GM10248 (cell line): Measurements from ENCODE around the gene ADAMTS12.

Experiments
- CTCF ChIA-PET: fragments of 300-600 bp; sonication (Branson Sonifier 250); formaldehyde crosslinking; extraction: SDS; loops from one replicate; lab custom pipeline; 2021; ENCODE audit warnings: antibody characterized with exemption; lab: Yijun Ruan, JAX
- POLR2A ChIA-PET: fragments of 350-650 bp; sonication (Branson Sonifier 250); formaldehyde crosslinking; extraction: SDS; loops from one replicate; lab custom pipeline; 2020; ENCODE audit warnings: antibody characterized with exemption; lab: Yijun Ruan, JAX
- DNase-seq: peaks from one replicate; pipeline ENCODE4 v3.0.0; 2012; ENCODE audit errors: extremely low spot score
- CTCF ChIP-seq: IDR thresholded peaks from 2 replicates; pipeline ENCODE4 v1.5.1; 2012; ENCODE audit warnings: mild to moderate bottlenecking, low read depth; ENCODE audit errors: extremely low read depth, missing control alignments, control extremely low read depth

ADAMTS12 gene

DNA sequence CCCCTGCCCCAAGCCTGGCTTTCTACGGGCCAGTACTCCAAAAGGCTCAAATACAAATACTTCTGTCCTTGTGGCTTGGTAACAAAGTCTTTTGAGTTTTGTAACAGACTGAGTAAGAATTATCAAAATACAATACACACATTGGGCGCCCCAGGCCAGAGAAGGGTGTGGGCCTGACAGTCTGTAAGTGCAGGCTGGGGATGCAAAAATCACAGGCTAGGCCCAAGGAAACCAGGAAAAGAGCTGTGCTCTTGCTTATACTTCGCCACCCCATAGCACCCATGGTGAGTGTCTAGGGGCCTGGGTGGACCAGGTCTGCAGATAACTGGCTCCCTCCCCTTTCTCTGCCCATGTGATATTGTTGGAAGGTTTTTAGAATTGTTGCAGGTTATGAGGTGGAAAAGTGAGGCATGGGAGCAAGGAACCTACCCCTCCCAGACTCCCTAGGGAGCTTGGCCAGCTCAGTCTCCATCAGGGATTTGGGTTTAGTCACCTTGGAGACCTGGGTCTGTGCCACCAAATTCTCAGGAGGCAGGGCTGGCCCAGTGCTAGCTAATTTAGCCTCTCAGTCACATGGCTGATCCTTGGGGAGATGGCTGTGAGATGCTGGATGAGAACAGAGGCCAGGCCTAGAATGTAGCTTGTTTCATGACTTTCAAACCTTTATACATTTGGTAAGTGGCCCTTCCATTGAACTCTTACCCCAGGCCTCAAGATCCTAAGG, 378.2 kb downstream of the ADAMTS12 start:
- CTCF ChIA-PET, result interaction anchor here (0.8 to 1.6 kb wide), 4 partner anchors 12 to 456 kb away, joined by 3 to 4 read pairs (median 3); no protein-coding TSS in a partner anchor
- DNase-seq, result no peak
- POLR2A ChIA-PET, result no interaction called here
- no peak for TF ChIP-seq CTCF

- no peak for TF ChIP-seq CTCF
- DNase-seq, result no peak
- CTCF ChIA-PET, result no interaction called here
- POLR2A ChIA-PET, result interaction anchor here (0.7 kb wide), 1 partner anchor 39 kb away, joined by 3 read pairs; no protein-coding TSS in a partner anchor
These were observed 382.8 kb downstream of the ADAMTS12 start for GRCh38 chr5:33509036-33509435.

DNA sequence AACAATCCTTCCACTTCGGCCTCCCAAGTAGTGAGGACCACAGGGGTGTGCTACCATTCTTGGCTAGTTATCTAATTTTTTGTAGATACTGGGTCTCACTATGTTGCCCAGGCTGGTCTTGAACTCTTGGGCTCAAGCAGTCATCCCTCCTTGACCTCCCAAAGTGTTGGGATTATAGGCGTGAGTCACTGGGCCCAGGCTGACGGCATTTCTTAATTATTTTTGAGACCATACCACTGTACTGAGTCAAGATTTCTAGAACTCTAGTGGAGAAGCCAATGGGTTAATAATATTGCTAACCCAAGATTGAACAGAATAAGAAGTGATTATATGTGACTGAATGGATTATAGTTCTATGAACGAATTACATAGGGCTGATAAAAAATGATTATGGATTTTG, 384.4 kb downstream of the ADAMTS12 start:
- TF ChIP-seq CTCF, result no peak
- ChIA-PET POLR2A (no interaction called here), CTCF (no interaction called here)
- DNase-seq, result no peak

DNA sequence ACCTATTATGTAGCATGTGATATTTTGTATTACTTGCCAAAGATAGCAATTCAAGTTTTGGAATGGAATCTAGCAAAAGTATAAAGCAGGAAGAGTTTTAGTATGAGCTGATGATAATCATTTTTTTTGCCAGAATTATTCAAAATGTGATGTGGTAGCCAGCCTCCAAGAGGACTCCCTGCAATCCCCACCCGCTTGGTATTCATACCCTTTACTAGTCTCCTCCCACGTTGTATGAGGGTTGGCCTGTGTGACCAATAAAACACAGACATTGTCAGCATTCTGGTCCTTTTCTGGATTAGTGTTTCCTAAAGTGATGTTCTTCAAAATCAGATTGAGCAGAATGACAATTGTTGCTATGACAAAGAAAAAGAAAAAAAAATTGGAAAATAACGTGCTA, 387.2 kb downstream of the ADAMTS12 start:
- TF ChIP-seq CTCF, result no peak
- ChIA-PET CTCF (interaction anchor here (1.6 kb wide), 1 partner anchor 9 kb away, joined by 4 read pairs; no protein-coding TSS in a partner anchor), POLR2A (no interaction called here)
- DNase-seq, result no peak

- ChIA-PET POLR2A (no interaction called here), CTCF (interaction anchor here (1.2 kb wide), 1 partner anchor 12 kb away, joined by 4 read pairs; no protein-coding TSS in a partner anchor)
- no peak for DNase-seq
- TF ChIP-seq CTCF, result no peak
These were observed 389.9 kb downstream of the ADAMTS12 start for GRCh38 chr5:33501899-33502298.

DNA sequence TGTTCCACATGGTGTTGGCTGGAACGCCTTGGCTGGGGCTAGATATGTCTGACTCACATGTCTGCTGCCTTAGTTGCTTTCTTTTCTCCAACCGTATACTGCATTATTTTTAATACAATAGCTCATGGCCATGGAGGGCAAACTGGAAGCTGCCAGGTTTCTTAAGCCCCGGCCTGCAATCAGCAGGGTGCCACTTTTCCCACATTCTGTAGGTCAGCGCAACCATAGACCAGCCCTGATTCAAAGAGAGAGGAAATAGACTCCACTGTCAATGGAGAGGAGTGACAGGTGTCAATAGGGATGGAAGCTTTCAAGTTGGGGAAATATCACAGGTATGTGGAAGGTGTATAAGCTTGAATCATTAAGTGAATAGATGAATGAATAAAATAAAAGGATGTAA, 390.5 kb downstream of the ADAMTS12 start:
- ChIA-PET CTCF (interaction anchor here (1.2 kb wide), 2 partner anchors 13 to 23 kb away, joined by 3 to 4 read pairs; no protein-coding TSS in a partner anchor), POLR2A (no interaction called here)
- TF ChIP-seq CTCF, result no peak
- DNase-seq, result no peak
